GM18873 (cell line): ENCODE measurements around the gene VBP1.
A peak's percentile ranks its signal among the peaks of the same experiment; 100 is the strongest.
"Not testable (repeated sequence)": the region's sequence is repeated elsewhere in the genome, so short reads cannot be mapped to it uniquely, and the experiment has no call there.

ENCODE experiments used
- ATAC-seq: cut with Tn5 transposase; IDR thresholded peaks from one replicate; pipeline ENCODE4 v1.9.1; 2021; ENCODE audit warnings: mild to moderate bottlenecking, moderate library complexity, moderate number of reproducible peaks; ENCODE audit not compliant: unreplicated experiment, low FRiP score

VBP1 gene

DNA sequence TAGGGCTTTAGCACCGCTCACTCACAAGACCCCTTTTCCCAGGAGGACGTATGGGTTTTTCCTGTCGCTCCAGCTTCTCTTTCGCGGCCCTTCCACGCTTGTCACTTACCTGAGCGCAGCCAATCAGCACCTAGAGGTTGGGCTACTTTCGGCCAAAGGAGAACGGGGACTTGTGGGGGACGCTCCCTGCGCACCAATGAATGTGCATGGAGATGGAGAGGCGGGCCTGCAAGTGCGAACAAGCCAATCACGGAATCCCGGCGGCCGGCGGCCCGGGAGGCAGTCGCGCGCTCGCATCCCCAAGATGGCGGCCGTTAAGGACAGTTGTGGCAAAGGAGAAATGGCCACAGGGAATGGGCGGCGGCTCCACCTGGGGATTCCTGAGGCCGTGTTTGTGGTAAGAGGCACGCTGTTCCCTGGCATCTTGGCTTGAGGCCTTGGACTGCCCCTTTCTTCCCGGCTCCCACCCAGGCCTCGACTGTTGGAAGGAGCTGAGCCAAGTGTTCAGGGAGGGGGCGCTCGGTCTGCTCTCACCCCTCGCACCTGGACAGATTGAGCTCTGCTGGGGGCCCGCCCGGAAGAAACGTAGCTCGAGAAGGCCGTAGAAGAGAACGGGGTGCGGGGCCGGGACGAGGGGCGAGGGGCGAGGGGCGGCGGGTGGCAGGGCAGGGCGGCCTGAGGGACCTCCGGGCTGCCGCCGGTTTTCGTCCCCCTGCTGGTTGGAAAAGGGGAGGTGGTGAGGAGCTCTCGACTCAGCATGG, at the start of gene VBP1:
VBP1 (plus strand) TSS at position 282 of the 761 bp plus-strand sequence; CDS start at position 305, 23 bp downstream.
- ATAC-seq: peak; percentile 99

DNA sequence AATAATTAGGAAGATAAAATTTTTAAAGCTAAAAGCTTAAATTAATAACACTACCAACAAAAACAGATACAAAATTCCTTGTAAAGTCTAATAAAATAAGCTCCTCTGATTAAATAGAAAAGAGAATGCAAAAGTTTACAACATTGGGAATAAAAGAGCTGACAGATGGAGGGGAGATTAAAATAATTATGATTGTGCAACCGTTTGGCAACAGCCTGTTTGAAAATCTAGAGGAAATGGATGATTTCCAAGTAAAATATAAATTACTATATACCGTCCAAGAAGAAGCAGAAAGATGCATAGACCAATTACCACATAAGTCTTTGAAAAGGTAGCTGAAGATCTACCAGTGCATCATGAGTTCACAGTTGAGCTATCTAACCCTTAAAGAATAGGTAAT, 46.4 kb upstream of the VBP1 start:
- no peak for ATAC-seq

GRCh38 chrX:155179346-155179997, 36.8 kb upstream of the VBP1 start:
- no peak for ATAC-seq

- ATAC-seq: no peak
These were observed 27.5 kb upstream of the VBP1 start for GRCh38 chrX:155188786-155189185.

- no peak for ATAC-seq
These were observed 5.1 kb upstream of the VBP1 start for GRCh38 chrX:155211208-155211607.

- ATAC-seq: no peak
These were observed 2.5 kb upstream of the VBP1 start for GRCh38 chrX:155213731-155214130.

DNA sequence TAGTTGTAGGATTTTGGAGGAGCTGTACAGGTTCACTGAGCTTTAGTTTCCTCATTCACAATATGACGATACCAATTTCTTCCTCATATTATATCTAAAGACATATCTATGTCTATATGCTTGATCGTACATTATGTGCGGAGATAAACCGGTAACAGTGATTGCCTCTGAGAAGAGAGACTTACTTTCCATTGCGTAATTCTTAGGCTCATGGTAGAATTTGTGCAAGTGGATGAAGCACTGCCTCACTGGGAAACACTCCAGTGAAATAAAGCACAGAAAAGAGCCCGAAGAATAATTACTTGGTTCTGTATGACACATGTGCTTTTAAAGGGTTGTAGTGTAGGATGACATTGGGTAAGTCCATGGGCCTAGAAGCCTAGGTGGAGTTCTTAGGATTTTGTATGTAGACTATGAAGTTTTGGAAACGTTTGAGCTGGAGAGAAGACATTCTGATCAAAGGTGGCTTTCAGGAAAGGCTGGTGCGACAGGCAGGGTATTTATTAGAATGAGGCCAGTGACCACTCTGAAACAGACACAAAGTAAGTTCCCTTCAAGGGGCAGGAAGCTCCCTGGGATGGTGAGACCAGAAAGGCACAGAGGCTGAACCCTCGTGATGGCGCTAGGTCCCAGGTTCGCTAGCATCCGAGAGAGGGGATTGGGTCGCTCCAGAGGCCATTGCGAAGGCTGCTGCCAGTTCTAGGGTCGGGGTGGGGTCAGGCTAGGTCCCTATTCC, 649 bp upstream of the VBP1 start:
- ATAC-seq: peak; percentile 28

GRCh38 chrX:155216940-155217440, 730 bp downstream of the VBP1 start:
- no peak for ATAC-seq

DNA sequence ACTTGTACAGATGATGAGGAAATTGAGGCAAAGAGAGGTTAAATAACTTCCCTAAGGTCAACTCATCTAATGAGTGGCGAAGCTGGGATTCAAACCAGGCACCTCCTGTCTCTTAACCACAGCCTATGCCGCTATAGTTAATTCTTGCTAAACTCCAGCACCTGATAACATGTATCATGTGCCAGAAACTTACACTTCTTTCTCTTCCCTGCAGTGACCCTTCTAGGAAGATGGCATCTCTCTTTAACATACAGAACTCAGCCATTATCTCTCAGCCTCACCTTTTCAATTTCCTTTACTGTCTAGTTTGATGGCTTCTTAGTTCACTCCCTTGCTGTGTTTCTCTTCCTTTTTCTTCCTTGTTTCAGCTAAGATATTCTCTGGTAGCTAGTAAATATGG, 2.5 kb downstream of the VBP1 start:
- ATAC-seq: no peak

DNA sequence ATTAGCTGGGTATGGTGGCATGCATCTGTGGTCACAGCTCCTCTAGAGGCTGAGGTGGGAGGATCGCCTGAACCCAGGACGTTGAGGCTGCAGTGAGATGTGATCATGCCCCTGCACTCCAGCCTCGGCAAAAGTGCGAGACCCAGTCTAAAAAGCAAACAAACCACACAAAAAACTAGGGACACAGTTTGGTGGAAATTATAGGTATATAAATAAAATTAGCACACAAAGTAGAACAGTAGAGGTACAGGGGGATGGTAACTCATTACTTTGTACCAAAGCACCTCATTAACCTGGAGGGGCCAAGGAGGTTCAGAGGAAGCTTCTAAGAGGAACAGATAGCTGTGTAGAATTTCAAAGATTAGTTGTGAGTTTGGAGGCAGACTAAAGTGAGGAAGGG, 5.1 kb downstream of the VBP1 start:
- ATAC-seq: no peak

- not testable (repeated sequence) for ATAC-seq
These were observed 7.5 kb downstream of the VBP1 start for GRCh38 chrX:155223746-155224145.

- ATAC-seq: no peak
These were observed 9.5 kb downstream of the VBP1 start for GRCh38 chrX:155225774-155226173.

DNA sequence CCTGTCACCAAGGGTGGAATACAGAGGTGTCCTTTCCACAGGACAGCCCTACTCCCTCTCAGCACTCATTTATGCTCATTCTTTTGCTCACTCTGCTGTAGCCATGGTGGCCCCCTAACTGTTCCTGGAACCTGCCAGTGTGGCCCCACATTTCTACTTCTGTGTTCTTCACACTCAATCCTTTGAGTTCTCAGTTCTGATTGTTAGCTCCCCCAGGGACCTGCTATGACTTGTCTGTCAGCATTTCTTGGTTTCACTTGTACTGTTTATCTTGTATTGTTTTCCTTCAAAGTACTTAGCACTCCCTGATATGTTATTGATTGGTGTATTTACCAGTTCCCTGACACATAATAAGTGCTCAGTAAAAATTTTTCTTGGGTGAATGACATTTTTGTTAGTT, 14.9 kb downstream of the VBP1 start:
- ATAC-seq: no peak

GRCh38 chrX:155235891-155236290, 19.6 kb downstream of the VBP1 start:
- ATAC-seq: no peak

DNA sequence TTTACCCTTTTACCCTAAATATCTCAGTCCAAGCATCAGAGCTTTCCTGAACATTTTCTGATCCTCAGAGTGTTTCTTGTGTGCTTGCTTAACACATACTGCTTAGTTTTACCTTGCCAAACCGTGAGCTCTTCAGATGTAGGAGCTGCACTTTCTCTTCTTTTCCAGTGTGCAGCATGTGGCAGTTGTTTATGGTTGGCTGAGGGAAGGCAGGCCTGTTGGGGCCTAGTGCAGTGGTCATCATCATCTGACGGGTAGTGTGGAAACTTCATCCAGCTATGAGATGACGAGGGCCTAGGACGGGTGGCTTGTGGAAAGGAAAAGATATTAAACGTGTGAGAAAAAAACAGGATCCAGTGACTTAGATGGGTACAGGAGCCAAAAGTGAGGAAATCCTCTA, 21.5 kb downstream of the VBP1 start:
- no peak for ATAC-seq

- no peak for ATAC-seq
These were observed 26.0 kb downstream of the VBP1 start for GRCh38 chrX:155242300-155242699.

DNA sequence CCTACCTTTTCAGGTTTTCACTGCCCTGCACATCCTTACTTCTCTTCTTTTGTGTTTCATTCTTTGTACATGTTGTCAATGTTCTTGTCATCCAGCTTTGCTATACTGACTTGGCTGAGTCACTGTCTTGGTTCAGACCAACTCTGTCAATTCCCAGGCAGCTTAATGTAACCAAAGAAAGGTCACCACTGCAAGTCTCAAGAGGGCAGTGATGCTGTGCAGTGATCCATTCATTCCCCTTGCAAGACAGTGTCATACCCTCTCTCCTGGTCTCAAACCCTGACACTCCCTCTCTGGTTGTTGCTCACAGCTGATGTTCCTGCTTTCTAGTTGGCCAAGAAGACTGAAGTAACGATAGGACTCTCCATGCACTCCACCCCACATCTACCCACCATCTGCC, 30.5 kb downstream of the VBP1 start:
- ATAC-seq: no peak

DNA sequence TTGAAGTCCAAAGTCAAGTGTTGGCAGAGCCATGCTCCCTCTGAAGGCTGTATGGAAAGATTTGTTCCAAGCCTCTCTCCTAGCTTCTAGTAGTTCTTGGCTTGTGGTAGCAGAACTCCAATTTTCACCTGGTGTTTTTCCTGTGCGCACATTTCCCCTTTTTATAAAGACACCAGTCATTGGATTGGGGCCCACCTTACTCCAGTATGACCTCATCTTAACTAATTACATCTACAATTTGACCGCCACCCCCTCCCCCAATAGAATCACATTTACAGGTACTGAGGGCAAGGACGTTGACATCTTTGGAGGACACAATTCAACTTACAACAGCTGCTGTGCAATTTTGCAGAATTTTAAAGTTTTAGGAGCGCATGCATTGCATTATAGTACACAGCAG, 31.2 kb downstream of the VBP1 start:
- no peak for ATAC-seq

GRCh38 chrX:155251391-155251790, 35.1 kb downstream of the VBP1 start:
- no peak for ATAC-seq

GRCh38 chrX:155259752-155260151, 43.5 kb downstream of the VBP1 start:
- ATAC-seq: no peak
